Lower leg skin (tissue), 3 donors: ENCODE results near the gene ATP2B2.

Experiments
- POLR2A ChIP-seq, 2 donors: fragments of 450-650 bp; IDR thresholded peaks; one replicate each; pipeline ENCODE4 v1.6.1; 2016 to 2017; ENCODE audit warnings: antibody characterized with exemption in 2 of 2, mild to moderate bottlenecking in 1 of 2, moderate library complexity in 1 of 2
- TF ChIP-seq, protein P1 (sequence below), 3 donors: fragments of 450-650 bp; IDR thresholded peaks; one replicate each; pipeline ENCODE4 v1.5.1; 2016; ENCODE audit warnings: antibody characterized with exemption in 3 of 3, mild to moderate bottlenecking in 3 of 3, moderate library complexity in 2 of 3

DNA sequence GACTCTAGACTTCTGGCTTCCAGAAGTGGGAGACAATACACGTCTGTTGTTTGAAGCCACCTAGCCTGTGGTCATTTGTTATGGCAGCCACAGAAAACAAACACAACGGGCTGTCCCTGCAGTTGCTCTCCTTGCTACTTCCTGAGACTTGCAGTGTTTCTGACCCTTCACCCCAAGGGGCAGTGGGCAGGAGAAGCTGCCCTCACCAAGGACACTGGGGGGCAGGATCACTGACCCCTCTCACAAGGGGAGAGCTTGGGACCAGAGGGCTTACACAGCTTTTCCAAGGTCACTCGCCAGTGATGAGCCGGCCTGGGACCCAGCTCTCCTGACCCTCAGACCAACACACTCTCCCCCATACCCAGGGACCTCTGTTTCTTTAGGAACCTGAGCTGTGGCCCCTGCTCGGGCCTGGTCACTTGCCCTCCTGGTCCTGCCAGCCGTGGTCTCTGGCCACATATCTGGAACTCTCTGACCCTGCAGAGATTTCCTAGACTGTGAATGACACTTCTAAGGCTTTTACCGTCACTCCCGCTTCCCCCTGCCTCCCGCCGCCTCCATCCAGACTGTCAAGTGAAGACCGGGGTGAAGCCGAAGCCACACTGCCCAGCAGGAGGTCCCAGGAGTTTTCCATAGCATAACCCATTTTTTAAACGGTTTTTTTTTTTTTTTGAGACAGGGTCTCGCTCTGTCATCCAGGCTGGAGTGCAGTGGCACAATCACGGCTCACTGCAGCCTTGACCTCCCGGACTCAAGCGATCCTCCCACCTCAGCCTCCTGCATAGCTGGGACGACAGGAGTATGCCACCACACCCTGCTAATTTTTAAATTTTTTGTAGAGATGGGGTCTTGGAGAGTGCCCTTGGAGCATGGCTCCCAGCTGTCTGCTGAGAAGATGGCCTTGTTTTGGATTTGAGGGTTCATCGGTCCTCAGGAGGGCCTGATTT lies 4.4 kb downstream of the ATP2B2 start:
- no peak for TF ChIP-seq POLR2A (IDR thresholded peaks at IDR 0.05)
- TF ChIP-seq, protein P1, sequence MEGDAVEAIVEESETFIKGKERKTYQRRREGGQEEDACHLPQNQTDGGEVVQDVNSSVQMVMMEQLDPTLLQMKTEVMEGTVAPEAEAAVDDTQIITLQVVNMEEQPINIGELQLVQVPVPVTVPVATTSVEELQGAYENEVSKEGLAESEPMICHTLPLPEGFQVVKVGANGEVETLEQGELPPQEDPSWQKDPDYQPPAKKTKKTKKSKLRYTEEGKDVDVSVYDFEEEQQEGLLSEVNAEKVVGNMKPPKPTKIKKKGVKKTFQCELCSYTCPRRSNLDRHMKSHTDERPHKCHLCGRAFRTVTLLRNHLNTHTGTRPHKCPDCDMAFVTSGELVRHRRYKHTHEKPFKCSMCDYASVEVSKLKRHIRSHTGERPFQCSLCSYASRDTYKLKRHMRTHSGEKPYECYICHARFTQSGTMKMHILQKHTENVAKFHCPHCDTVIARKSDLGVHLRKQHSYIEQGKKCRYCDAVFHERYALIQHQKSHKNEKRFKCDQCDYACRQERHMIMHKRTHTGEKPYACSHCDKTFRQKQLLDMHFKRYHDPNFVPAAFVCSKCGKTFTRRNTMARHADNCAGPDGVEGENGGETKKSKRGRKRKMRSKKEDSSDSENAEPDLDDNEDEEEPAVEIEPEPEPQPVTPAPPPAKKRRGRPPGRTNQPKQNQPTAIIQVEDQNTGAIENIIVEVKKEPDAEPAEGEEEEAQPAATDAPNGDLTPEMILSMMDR (IDR thresholded peaks at IDR 0.05) = no peak
